Omental fat pad (tissue), 4 donors: ENCODE data around the gene PARP8. TPM values are rescaled to one million over a fixed set of nuclear protein-coding genes. Genes with fewer than 3 reads are reported as not detected.

Experiments
- ATAC-seq: fragments of 150-250 bp; one replicate; pipeline ENCODE4 v1.9.1; 2016; ENCODE audit warnings: mild to moderate bottlenecking, moderate library complexity; ENCODE audit not compliant: low FRiP score
- DNase-seq: peaks from one replicate; pipeline ENCODE4 v3.0.0-alpha.2; 2019; ENCODE audit warnings: low spot score
- total RNA-seq, 4 donors: library from RNA; depleted of rRNA; stranded (reverse); fragments of >200 nt; gene quantifications; one replicate each; pipeline ENCODE4 v1.1.0, GENCODE V29; 2016
- TF ChIP-seq, protein P1 (sequence below), 3 donors: fragments of 450-650 bp; IDR thresholded peaks; one replicate each; pipeline ENCODE4 v1.5.1; 2016 to 2017; ENCODE audit warnings: antibody characterized with exemption in 3 of 3, mild to moderate bottlenecking in 3 of 3, moderate library complexity in 2 of 3

PARP8 gene
- total RNA-seq, 4 donors from 2014 or later: 28.9 to 38.1 (median 29.7) TPM

DNA sequence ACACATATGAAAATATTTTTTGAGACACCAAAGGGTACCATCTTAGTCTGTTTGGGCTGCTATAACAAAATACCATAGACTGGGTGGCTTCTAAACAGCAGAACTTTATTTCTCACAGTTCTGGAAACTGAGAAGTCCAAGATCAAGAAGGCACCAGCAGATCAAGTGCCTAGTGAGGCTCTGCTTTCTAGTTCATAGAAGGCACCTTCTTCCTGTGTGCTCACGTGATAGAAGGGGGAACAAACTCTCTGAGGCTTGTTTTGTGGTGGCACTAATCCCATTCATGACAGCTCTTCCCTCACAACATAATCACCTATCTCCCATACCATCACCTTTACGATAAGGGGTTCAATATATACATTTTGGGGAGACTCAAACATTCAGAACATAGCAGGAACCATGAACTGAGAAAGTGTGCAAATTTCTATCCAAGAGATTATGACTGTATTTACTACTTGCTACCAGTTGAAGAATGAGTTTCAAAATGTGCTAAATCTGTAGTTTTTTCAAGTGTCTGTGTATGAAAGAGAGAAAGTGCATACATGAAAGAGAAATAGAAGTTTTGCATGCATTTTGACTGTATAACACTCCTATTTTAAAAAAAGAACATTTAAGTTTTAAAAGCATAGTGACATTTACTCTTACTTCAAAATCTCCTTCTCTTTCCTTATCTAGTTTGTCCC lies 207.3 kb downstream of the PARP8 start:
- ATAC-seq: no peak
- DNase-seq: no peak
- TF ChIP-seq, protein P1, sequence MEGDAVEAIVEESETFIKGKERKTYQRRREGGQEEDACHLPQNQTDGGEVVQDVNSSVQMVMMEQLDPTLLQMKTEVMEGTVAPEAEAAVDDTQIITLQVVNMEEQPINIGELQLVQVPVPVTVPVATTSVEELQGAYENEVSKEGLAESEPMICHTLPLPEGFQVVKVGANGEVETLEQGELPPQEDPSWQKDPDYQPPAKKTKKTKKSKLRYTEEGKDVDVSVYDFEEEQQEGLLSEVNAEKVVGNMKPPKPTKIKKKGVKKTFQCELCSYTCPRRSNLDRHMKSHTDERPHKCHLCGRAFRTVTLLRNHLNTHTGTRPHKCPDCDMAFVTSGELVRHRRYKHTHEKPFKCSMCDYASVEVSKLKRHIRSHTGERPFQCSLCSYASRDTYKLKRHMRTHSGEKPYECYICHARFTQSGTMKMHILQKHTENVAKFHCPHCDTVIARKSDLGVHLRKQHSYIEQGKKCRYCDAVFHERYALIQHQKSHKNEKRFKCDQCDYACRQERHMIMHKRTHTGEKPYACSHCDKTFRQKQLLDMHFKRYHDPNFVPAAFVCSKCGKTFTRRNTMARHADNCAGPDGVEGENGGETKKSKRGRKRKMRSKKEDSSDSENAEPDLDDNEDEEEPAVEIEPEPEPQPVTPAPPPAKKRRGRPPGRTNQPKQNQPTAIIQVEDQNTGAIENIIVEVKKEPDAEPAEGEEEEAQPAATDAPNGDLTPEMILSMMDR (IDR thresholded peaks at IDR 0.05): no peak

DNA sequence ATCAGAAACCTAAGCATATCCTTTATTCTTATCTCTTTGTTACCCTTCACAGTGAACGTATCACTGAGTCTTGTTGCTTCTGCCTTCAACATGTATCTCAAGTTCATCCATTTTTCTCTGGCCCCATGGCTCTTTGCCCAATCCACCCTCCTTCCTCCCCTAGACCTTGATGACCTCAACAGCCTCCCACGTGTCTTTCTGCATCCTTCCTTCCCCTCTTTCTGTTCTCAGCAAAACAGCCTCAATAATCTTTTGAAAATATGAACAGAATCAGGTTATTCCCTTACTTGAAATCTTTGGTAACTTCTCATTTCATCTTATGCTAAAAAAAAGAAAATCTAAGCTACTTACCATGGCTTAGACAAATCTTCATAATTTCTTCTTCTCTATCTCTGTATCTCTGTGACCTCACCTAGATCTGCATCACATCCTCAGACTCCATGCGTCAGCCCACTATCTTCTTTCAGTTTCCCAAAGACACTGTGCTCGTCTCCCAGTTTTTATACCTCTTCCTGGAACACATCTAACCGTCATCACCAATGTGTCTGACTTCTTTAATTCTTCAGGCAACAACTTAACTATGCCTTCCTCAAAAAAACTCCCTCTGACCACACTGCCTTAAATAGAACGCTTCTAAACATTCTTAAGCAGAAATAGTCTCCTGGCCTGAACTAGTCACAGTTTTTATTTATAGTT lies 208.0 kb downstream of the PARP8 start:
- no peak for ATAC-seq
- TF ChIP-seq, protein P1 (IDR thresholded peaks at IDR 0.05): no peak
- DNase-seq: no peak

DNA sequence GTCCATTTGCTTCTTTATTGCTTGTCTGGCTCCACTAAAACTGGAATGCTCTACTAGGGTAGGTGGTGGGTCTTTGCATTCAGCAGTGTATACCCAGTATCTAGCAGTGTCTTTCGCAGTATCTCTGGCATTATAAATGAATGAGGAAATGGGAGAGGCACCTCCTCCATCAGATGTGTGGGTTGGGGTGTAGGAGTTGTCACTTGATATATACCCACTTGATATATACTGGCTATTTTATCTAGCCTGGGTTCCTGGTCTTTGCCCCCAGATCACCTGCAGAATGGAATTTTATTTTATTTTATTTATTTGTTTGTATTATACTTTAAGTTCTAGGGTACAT lies 208.5 kb downstream of the PARP8 start:
- TF ChIP-seq, protein P1 (IDR thresholded peaks at IDR 0.05): no peak
- DNase-seq (no peak), ATAC-seq (no peak)

DNA sequence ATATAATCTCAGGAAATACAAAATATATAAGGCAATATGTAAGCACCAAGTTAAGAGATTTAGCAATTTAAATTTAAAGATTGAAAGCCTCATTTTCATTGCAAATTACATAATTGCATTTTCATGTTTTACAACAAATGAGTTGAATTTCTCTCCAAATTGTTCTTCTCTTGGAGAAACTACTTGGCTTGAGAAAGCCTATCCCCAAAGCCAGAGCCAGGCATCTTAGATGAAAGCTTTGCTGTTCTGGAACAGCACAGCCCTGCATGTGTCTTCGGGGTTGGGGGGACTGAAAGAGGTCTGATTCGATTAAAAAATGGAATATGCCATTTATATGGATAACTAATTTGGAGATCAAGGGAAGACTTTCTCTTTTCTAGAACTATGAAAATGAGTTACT lies 212.0 kb downstream of the PARP8 start:
- no peak for DNase-seq
- no peak for ATAC-seq
- TF ChIP-seq, protein P1 (IDR thresholded peaks at IDR 0.05): no peak

DNA sequence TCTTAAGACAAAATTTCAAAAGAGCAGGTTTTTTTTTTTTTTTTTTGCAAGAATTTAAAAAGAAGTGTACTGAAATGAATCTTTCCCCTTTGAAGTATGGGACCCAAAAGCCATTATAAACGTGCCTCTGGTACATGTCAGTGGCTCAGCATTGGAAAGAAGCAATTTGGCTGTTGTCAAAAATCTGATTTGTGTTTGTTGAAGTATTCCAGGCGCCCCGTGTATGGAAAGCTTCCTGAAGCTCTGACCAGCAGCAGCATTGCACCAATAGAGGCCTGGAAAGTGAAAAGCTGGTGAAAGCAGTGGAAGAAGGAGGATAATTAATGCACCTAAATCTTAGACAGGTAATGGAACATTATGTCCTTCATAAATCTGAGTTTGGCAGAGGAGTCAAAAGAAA lies 215.0 kb downstream of the PARP8 start:
- ATAC-seq (no peak), DNase-seq (no peak)
- TF ChIP-seq, protein P1 (IDR thresholded peaks at IDR 0.05): no peak

DNA sequence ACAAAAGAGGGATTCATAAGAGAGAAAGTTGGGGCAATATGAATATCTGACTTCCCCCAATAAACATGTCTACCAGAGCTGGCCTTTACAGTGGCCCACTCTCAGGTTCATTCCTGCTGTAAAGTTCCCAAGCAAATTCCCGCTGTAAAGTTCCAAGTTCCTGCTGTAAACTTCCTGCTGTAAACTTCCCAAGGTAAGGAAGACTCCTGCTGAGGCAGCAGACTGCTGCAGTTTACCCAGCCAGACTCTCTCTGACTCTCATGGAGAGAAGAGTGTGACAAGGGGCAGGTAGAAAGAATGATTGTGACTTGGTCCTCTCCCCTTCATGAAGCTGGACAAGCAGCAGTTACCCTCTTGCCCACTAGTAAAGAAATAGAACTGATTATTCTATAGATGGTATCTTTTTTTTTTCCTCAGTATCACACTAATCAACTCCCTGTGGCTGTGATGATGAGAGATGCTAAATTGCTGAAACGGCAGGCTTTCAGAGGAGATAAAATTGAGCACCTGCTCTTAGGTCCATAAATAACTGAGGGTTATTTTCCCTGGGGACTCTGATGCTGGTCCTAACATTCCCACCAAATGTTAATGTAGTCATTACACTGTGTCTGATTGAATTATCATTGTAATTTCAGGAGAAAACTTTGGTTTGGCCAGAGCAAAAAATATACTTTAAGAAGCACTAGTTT lies 220.4 kb downstream of the PARP8 start:
- ATAC-seq (no peak), DNase-seq (no peak)
- TF ChIP-seq, protein P1 (IDR thresholded peaks at IDR 0.05): no peak
